A172 (cell line): ENCODE measurements around the gene MPHOSPH8. TPM values are rescaled to one million over a fixed set of nuclear protein-coding genes. Genes with fewer than 3 reads are reported as not detected.

Experiments used
- DNase-seq: peaks from one replicate; pipeline ENCODE4 v3.0.0-alpha.2; 2015; ENCODE audit warnings: low spot score
- total RNA-seq: library from RNA; depleted of rRNA; stranded (reverse); fragments of >200 nt; shearing (Covaris generic); gene quantifications from 2 replicates; pipeline ENCODE4 v1.2.3, GENCODE V29; 2014; rRNA removed

MPHOSPH8 gene
- total RNA-seq: 10.3 and 17.6 TPM in 2 replicates

- peak; percentile 83 for DNase-seq
Observed at GRCh38 chr13:19633479-19634255, at the start of gene MPHOSPH8. Gene MPHOSPH8, plus strand, starts transcription at chr13:19633659. Its CDS starts 90 bp downstream, at chr13:19633749.

- DNase-seq: no peak
Observed at GRCh38 chr13:19586904-19587634, 46.4 kb upstream of the MPHOSPH8 start.

- no peak for DNase-seq
Observed at GRCh38 chr13:19587635-19588300, 45.7 kb upstream of the MPHOSPH8 start.

GRCh38 chr13:19589312-19589711 is 44.1 kb upstream of the MPHOSPH8 start:
- DNase-seq: no peak

- DNase-seq: no peak
Observed at GRCh38 chr13:19590423-19590822, 43.0 kb upstream of the MPHOSPH8 start.

GRCh38 chr13:19591864-19592263 is 41.6 kb upstream of the MPHOSPH8 start:
- no peak for DNase-seq

GRCh38 chr13:19592657-19593180 is 40.7 kb upstream of the MPHOSPH8 start:
- DNase-seq: no peak

GRCh38 chr13:19596086-19596485 is 37.4 kb upstream of the MPHOSPH8 start:
- no peak for DNase-seq

- peak; percentile 57 for DNase-seq
Observed at GRCh38 chr13:19596960-19597361, 36.5 kb upstream of the MPHOSPH8 start.

GRCh38 chr13:19597523-19597922 is 35.9 kb upstream of the MPHOSPH8 start:
- peak; percentile 77 for DNase-seq

- no peak for DNase-seq
Observed at GRCh38 chr13:19601749-19602725, 31.4 kb upstream of the MPHOSPH8 start.

GRCh38 chr13:19604306-19604705 is 29.2 kb upstream of the MPHOSPH8 start:
- DNase-seq: no peak

GRCh38 chr13:19605161-19605955 is 28.1 kb upstream of the MPHOSPH8 start:
- no peak for DNase-seq

GRCh38 chr13:19606152-19606551 is 27.3 kb upstream of the MPHOSPH8 start:
- peak; percentile 67 for DNase-seq

GRCh38 chr13:19606737-19607136 is 26.7 kb upstream of the MPHOSPH8 start:
- no peak for DNase-seq

- DNase-seq: peak; percentile 62
Observed at GRCh38 chr13:19607523-19608078, 25.9 kb upstream of the MPHOSPH8 start.

GRCh38 chr13:19618977-19619376 is 14.5 kb upstream of the MPHOSPH8 start:
- DNase-seq: no peak

GRCh38 chr13:19622193-19622592 is 11.3 kb upstream of the MPHOSPH8 start:
- DNase-seq: no peak

GRCh38 chr13:19624265-19624664 is 9.2 kb upstream of the MPHOSPH8 start:
- no peak for DNase-seq
